Lower leg skin (tissue), 3 donors: ENCODE measurements around the gene NCOA3.

Experiments used
- CTCF ChIP-seq, 3 donors: fragments of 450-650 bp; IDR thresholded peaks; one replicate each; pipeline ENCODE4 v1.5.1; 2016; ENCODE audit warnings: antibody characterized with exemption in 3 of 3, mild to moderate bottlenecking in 3 of 3, moderate library complexity in 2 of 3
- POLR2A ChIP-seq, 2 donors: fragments of 450-650 bp; IDR thresholded peaks; one replicate each; pipeline ENCODE4 v1.6.1; 2016 to 2017; ENCODE audit warnings: antibody characterized with exemption in 2 of 2, mild to moderate bottlenecking in 1 of 2, moderate library complexity in 1 of 2

- TF ChIP-seq CTCF (IDR thresholded peaks at IDR 0.05) (no peak), POLR2A (IDR thresholded peaks at IDR 0.05) (no peak)
Observed at GRCh38 chr20:47701612-47702011, 199.9 kb downstream of the NCOA3 start.
